ENCODE data around the gene SLC12A7. TPM values are rescaled to one million over a fixed set of nuclear protein-coding genes. Genes with fewer than 3 reads are reported as not detected.

SLC12A7 gene
- polyA plus RNA-seq, 1 donor: 8.0 TPM

DNA sequence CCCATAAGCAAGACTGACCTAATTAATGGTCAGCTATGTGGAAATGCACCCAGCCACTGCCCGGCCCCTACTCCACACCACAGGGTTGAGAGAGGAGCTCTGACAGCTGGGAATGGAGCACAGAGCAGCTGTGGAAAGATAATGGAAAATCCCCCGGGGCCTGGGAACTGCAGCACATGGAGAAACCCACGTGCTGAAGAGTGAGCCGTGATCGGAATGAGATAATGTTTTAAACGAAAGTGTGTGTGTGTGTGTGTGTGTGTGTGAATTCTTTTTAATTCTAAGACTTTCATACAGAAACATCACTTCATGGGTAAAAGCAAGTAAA is 13.1 kb upstream of the SLC12A7 start:
- no peak for DNase-seq (ENCODE audit: low read depth)

DNA sequence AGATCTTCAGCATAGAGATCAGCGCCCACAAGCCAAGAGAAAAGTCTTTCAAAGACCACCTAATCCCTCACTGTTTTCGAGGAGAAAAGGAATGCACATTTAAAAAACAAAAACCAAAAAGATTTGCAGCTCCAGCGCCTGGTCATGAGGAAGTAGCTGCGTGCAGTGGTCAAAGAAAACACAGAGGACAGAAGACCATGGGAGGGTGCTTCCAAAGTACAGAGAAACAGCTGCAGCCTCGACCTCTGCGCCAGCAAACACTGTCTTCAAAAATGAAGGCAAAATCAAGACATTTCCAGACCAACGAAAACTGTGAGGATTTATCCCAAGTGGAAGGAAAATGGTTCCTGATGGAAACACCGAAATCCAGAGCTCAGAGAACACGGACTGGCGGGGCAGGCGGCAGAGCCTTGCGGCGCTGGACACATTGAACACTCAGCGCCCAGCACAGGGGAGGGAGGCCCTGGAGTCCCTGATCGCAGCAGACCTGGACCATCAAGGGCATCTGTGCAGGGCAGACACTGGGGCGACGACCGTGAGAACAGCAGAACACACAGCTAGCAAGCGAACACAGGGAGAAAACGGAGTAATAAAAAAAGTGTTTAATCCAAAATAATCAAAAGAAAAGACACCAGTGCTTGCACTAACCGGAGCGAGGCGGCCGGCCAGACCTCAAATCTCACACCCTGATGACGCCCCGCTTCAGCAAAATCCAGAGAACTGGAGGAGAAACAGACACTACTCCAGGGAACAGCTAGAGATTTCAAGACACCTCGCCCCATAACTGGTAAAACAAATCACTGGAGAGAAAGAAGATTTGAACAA is 12.6 kb upstream of the SLC12A7 start:
- DNase-seq (ENCODE audit: low read depth): no peak

DNA sequence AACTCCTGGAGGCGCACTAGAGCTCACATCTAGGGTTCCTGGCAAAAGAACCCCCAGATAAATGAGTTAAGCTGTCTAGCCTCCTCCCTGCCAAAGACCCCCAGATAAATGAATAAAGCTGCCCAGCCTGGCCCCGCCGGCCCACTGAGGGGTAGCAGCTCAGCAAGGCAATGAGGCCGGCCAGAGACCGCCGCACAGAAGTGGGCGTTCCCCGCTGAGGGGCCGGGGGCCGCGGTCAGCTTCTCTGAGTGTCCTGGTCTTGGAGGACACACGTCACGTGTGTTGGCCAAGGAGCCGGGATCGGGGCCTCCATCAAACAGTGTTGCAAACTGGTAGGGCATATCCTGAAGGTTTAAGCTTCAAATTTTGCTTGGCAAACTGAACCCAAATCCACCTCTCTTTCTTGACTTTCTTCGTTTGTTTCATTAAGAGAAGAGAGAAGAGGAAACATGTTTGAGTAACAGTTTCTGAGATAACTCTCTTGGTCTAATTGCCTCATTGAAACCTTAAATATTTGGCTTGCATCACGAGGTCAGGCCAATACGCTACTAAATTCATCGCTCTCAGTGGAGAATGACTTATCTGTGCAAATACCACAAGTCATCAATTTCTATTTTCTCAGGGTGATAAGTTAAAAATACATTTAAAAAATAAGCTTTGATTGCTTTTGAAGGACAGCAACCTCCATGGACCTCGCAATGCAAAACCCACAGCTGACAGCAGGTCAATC is 11.7 kb upstream of the SLC12A7 start:
- DNase-seq (ENCODE audit: low read depth): no peak

DNA sequence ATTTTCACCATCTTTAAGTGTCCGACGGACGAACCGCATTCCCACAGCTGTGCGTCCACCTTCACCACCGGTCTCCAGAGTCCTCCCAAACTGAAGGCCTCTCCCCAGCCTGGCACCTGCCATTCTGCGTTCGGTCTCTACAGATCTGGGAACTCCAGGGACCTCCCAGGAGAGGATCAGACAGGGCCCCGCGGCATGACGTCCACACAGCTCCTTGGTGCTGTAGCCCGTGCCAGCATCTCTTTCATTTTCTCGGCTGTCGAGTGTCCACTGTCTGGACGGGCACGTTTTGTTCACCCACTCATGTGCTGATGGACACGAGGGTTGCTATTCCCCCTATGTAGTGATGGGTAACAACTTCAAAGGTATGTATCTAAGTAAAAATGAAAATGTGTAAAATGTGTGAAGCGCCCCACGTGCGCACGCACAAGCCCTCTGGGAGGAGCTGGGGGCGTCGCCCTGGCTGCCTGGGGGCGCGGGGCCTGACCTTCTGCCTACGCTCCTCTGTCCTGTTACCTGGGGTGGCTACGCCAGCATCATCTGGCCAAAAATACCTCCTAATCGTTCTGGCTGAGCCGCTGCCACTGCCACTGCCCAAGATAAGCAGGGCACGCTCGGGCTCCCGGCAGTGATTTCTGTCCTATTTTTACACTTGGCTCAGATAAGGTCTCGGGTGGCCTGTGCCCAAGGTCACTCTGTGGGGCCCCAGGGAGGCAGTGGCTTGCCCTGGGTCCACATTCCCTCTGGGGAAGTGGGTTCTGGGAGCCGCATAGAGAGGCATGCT is 10.8 kb upstream of the SLC12A7 start:
- DNase-seq (ENCODE audit: low read depth): no peak

DNA sequence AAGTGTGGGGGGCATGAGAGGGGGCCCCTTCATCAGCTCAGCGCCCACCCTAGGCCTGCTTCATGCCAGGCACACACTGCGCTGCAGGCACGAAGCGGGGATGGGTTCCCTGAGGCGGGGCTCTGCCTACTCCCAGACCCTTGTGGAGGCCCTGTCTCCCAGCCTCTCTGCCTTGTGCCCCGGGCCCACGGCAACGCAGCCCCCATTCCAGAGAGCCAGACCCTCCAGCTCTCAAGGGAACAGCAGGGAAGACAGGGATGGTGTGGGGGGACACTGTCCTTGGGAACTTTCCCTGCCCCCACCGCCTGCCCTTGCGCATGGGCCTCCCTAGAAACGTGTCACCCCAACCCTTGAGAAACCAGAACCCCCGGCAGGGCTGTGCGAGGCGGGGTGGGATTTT is 10.0 kb upstream of the SLC12A7 start:
- no peak for DNase-seq (ENCODE audit: low read depth)

DNA sequence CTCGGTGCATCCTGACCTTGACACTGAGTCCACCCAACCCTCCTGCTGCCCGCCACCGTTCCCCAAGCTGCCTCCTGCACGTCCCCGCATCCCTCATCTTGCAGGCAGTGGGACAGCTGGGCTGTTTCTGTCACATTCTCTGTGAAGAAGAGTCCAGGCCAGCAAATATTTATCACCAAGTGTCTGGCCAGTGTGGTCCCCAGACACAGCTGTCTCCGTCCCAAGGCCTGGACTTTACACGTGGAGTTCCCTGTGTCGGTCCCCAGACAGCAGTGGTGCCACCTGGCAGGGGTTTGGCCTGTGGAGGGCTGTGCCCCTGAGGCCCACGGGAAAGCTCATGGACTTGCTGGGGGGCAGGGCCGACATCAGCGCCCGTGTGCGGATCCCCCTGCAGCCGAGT is 9.2 kb upstream of the SLC12A7 start:
- no peak for DNase-seq (ENCODE audit: low read depth)

DNA sequence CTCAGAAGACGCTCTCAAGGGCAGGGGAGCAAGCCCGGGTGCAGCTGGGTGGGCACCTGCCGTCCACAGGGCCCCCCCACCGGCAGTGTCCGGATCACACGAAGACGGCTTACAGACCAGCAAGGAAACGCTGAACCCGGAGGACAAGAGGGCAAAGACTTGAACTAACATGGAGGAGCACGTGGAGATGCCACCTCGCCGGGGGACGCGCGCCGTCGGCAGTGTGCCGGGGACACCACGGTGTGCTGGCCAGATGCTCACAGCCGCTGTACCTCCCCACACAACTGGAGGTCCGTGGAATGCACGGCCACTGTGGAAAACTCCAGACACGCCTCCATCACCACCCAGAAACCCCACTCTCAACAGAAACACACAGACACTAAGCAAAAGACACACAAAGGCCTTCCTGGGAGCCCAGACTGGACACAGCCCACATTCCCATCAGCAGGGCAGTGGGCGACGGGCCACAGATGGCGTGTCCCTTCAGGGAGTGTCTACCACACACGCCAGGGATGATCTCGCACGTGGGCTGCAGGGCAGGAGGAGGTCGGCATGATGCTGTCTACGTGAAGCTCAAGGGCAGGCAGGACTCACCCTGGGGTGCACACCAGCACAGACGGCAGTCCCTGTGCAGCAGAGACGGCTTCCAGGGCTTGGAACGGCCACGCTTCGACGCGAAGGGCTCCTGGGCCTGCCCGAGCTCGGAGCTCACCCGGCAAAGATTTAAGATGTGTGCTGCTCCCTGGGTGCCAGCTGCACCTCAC is 8.6 kb upstream of the SLC12A7 start:
- no peak for DNase-seq (ENCODE audit: low read depth)

DNA sequence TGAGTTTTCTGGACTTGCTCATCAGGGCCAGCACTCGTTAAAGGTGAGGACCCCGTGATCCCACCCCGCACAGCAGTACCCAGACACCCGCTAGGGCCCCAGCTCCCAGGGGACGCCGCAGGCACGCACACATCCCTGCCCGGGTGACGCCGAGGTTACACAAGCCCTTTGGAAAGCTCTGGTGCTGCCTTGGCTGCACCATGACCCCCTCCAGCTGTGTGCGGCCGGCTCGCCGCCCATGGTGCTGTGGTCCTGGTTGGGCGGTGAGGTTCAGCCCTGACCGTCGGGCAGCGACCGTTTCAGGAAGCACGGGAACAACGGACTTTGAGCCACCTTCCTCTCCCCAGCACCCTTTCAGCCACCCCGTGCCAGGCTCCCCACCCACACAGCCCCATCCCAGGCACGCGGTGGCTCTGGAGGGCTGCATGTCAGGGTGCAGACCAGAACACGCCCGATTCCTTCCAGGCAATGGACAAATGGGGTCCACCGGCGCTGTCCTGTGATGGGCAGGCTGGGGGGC is 7.5 kb upstream of the SLC12A7 start:
- DNase-seq (ENCODE audit: low read depth): no peak

DNA sequence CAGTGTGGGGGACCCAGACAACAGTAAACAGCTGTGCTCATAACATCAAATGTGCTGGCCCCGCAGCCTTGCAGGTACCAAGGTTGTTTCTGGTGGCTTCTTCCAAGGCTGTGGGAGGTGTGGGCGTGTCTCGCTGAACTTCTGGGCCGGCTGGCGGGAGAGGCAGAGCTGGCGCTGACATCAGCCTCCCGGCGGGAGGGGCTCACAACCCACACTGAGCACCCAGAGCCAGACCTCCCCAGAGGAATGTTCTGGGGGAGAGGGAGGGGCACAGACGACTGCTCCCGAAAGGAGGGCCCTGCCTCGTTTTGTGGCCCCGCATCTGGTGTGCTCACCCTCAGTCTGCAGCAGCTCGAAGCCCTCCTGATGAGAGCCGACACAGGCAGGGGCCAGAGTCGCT is 6.9 kb upstream of the SLC12A7 start:
- DNase-seq (ENCODE audit: low read depth): no peak

DNA sequence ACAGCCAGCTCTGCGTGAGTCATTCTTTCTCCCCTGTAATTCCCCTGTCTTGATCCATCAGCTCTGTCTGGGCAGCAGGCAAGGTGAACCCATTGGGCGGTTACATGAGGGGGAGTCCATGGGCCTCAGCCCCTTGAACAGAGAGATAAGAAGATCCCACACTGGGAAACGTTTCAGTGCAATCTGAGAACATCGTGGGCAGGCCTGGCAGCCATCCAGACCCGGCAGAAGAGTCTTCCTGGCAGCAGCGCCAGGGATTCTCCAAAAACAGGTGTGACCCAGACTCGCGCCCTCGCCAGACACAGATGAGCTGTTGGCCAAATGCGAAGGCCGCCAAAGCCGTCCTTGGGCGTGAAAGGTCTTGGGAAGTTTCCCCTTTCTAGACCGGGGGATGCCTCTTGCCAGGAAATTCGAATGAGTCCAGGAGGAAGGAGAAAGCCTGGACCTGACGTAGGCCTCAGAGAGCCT is 6.4 kb upstream of the SLC12A7 start:
- DNase-seq (ENCODE audit: low read depth): no peak

DNA sequence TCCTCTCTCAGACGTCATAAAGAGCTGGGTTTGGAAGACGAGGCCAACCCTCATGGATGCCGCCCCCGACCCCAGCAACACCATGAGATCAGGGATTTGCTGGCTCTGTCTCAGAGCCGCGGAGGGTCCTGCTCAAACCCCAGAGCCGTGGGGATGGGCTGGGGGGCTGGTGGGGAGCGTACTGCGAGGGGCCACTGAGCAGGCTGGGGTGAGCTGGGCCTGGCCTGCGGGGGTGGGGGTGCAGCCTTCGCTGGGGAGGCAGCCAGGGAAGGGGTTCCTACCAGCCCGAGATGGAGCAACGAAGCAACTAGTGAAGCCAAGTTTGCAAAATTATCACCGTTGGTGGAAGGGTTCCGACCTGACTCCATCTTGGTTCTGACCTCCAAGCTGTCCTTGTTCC is 5.1 kb upstream of the SLC12A7 start:
- DNase-seq (ENCODE audit: low read depth): no peak

DNA sequence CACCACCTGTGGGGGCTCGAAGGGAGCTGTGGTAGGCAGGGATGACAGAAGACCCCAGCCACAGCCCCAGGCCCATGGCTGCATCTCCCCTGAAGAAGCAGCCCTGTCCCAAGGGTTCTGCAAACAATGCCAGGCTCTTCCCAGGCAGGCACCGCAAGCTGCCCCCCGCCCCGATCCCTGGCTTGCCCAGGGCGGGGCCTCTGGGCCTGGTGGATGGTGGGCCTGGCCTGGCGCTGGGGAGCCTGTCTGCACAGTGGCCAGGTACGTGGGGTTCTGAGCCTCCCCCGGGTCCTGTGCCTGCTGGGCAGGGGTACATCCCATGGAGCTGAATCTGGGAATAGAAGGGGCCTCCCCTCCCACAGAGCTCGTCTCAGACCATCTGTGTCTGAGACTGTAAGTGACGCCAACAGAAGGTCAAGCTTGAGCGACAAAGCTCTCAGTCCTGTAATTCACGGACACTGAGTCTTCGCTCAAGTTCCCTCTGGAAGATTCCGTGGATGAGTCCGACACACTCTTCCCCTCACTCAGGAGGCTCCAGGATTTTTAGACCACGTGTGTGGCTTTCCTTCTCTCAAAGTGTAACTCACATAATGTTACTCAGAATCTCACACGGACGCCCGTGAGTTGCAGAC is 4.4 kb upstream of the SLC12A7 start:
- DNase-seq (ENCODE audit: low read depth): no peak

DNA sequence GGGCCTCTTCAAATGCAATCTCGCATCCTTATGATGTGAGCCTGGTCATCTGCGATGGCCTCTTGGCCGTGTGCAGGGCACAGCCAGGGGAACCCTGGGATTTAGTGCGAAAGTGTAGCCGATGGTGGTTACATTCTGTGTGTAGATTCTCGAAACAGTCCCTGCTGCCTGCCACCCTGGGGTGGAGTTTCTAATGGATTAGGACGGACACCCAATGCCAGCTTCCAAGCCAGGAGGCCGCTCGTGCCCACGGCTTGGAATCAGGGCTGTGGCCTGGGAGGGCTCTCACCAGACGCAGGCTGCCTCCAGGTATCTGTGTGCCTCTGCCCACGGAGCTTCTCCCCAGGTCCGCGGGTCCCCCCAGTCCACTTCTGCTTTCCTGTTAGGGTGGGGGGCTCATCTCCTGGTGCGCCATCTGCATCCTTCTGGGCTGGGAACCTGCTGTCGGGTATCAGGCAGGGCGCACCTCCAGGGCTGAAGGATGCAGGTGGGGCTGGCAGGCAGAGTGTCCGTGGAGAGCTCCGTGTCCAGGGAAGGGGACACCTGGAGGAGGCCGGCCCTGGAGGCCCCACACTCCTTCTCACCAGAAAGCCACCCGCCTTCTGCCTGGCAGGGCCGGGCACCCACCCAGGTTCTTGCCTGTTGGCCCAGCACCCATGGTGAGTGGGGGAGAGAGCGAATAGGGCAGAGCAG is 3.4 kb upstream of the SLC12A7 start:
- DNase-seq (ENCODE audit: low read depth): no peak

DNA sequence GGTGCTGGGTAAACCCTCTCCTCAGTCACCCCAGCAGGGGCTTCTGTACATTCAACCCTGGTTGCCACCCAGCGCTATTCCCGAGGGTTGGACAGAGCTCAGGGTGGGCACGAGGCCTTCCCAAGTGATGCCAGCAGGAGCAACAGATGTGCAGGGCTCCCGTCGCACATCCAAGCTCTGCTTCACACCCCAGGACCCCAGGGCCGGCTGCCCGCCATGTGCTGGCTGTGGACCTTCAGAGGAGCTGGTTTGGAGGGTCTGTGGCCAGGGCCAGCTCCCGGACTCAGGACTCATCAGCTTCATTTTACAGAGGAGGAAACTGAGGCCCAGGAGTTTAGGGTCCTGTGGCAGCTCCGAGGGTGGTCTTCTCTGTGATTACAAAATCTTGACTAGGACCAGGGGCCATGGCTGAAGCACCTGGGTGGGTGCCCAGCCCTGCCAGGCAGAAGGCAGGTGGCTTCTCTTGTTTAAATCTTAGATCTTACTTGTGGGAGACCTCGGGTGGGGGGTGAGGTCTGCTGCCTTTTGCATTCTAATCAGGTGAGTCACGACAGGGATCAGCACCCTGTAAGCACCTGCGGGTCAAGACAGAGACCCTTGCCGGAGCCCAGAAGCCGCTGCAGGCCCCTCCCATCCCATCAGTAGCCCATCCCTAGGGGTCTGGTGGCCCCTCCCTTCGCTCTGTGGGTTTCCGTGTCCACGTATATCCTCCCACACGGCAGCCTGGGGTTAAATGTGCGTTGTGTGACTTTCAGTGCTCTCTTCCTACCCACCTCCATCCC is 2.1 kb upstream of the SLC12A7 start:
- no peak for DNase-seq (ENCODE audit: low read depth)

DNA sequence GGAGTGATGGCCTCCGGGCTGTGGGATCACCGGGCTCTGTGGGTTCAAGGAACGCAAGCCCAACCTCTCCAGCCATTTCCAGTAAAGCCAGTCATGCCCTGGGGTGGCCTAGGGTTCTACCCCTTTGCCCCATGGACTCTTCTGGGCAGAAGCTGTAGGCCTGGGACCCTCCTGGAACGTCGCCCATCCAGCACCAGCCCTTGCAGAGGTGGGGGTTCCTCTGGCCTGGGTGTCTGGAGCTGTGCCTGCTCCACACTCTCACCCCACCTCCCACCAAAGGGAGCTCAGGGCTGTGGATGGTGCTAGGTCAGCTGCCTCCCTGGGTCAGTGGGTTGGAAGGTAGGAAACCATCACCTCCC is 1.4 kb upstream of the SLC12A7 start:
- DNase-seq (ENCODE audit: low read depth): no peak

DNA sequence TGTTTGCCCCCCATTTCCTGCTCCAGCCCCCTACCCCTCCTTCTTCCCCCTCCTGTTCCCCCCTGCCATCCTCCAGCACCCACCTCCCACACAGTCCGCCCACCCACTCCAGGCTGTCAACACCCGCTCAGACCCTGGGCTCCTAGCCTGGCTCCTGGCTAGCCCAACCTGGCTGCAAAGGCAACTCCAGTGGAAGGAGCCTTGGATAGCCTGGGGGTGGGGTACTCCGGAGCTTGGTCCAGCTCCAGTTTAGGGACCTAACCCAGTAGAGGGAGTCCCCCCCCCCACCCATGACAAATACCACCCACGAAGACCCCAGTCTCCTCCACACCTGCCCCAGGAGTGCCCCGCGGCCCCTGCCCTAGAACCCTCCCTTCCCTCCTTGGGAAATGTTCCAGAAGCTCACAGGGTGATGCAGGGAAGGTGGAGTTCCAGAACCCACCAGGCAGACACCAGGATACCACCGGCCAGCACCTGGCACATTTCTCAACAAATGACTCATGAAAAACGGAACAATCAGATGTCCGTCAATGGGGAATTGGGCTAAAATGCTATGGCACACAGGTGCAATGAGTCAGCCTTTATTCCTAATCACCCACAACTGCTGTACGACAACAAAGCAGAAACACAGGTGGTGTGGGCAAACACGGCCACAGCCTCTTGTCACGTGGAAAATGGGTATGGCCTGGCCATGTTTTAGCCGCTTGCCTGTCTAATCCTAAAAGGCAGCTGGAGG is 901 bp upstream of the SLC12A7 start:
- no peak for DNase-seq (ENCODE audit: low read depth)

DNA sequence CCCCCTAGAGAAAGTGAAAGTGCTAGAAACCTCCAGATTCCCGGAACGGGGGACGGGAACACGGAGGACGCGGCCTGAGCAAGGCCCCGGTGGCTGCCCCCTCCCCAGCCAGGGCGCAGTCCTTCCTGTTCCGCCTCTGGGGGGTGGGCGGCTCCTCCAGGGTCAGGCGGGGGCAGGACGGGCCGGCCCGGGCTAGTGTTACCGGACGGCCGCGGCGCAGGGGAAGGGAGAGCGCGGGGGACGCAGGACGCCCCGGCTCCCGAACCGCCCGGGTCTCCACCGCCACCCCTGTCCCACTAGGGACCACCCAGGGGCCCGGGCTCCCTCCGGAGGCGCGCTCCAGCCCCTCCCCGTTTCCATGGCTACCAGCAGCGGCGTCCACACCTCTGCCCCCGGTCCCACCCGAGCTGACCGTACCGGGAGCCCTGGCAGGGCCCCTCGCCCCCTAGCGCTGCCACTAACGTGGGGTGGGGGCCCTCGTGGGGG is 579 bp downstream of the SLC12A7 start:
- no peak for DNase-seq (ENCODE audit: low read depth)

DNA sequence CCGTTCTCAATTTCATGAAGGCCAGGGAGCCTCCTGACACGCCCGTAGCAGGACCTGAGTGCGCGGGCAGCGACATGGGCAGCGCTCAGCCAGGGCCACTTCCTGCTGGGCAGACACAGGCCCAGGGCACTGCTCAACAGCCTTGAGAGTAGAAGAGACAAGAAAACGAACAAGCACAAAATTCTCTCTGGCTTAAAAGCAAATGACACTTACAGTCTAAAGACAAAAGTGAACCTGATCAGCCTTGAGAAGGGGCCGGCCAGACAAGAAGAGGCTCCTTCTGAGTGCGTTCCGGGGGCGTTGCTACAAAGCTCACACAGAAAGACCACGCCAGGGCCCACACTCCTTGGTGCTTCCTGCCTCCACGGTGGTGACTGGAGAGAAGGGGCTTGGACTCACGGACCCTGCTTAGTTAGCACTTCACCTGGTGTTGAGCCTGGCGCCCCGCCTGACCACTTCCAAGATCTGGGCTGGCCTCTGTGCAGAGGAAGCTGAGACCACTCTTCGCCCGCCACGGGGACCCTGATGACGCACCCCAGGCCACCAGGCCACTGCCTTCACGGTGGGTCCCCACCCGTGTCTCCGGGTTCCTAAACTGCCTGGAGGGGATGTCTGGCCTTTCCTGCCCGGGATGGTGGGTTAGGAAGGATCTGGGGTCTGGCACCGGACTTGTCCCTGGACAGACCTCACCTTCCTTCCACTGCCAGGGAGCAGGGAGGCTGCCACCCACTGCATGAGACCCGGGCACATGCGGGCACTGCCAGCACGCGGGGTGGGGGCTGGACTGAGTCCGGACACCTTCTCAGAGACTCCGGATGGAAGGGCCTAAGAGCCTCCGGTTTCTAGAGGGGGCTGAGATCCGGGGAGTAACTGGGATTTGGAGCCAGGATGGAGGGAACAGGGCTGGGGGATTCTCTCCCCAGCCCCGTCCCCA is 1.3 kb downstream of the SLC12A7 start:
- no peak for DNase-seq (ENCODE audit: low read depth)

Measured in forelimb muscle (tissue), 1 donor.